GM12864 (cell line): Measurements from ENCODE around the gene SESTD1.

Experiments
- DNase-seq: peaks from one replicate; pipeline ENCODE4 v3.0.0-alpha.2; 2011; ENCODE audit warnings: low read depth
- H3K4me3 ChIP-seq: 2 replicates; pipeline ENCODE4 v1.5.1; 2011; ENCODE audit warnings: mild to moderate bottlenecking, low read depth, low read length, control low read depth
- TF ChIP-seq, protein P1 (sequence below): IDR thresholded peaks from 2 replicates; pipeline ENCODE4 v1.5.1; 2011; ENCODE audit warnings: low read depth, mild to moderate bottlenecking, moderate library complexity, low read length, control low read depth, inconsistent platforms; ENCODE audit errors: missing control alignments

SESTD1 gene

DNA sequence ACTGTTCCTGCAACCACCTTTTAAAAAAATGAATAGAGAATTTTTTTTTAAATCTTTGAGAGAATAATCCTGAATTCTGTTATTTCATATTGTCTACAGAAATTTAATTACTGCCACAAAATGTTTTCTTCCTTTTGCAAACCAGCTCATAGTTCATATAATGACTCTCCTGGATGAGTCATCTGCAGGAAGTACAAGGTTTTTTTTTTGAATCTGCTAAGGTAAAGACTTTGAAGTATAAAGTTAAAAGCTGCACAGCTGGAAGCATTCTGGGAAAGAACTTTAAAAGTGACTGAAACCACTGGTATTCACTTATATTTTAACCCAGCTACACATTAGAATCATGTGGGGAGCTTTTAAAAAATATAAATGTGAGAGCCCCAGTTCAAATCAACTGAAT lies 25.4 kb downstream of the SESTD1 start:
- H3K4me3 ChIP-seq, result no peak overlapping the region
- TF ChIP-seq, protein P1, sequence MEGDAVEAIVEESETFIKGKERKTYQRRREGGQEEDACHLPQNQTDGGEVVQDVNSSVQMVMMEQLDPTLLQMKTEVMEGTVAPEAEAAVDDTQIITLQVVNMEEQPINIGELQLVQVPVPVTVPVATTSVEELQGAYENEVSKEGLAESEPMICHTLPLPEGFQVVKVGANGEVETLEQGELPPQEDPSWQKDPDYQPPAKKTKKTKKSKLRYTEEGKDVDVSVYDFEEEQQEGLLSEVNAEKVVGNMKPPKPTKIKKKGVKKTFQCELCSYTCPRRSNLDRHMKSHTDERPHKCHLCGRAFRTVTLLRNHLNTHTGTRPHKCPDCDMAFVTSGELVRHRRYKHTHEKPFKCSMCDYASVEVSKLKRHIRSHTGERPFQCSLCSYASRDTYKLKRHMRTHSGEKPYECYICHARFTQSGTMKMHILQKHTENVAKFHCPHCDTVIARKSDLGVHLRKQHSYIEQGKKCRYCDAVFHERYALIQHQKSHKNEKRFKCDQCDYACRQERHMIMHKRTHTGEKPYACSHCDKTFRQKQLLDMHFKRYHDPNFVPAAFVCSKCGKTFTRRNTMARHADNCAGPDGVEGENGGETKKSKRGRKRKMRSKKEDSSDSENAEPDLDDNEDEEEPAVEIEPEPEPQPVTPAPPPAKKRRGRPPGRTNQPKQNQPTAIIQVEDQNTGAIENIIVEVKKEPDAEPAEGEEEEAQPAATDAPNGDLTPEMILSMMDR, result no peak
- no peak for DNase-seq

DNA sequence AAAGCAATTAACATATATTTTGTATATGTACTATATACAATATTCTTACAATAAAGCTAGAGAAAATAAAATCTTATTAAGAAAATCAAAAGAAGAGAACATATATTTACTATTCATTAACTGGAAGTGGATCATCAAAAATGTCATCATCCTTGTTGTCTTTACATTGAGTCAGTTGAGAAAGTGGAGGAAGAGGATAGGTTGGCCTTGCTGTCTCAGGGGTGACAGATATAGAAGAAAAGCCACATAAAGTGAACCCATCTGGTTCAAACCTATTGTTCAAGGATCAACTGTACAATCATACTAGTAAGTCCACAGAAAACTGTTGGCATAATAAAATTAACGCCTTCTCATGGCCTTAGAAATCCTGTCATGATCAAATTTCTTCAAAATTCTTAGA lies 26.6 kb downstream of the SESTD1 start:
- DNase-seq, result no peak
- no peak overlapping the region for H3K4me3 ChIP-seq
- TF ChIP-seq, protein P1, result no peak

DNA sequence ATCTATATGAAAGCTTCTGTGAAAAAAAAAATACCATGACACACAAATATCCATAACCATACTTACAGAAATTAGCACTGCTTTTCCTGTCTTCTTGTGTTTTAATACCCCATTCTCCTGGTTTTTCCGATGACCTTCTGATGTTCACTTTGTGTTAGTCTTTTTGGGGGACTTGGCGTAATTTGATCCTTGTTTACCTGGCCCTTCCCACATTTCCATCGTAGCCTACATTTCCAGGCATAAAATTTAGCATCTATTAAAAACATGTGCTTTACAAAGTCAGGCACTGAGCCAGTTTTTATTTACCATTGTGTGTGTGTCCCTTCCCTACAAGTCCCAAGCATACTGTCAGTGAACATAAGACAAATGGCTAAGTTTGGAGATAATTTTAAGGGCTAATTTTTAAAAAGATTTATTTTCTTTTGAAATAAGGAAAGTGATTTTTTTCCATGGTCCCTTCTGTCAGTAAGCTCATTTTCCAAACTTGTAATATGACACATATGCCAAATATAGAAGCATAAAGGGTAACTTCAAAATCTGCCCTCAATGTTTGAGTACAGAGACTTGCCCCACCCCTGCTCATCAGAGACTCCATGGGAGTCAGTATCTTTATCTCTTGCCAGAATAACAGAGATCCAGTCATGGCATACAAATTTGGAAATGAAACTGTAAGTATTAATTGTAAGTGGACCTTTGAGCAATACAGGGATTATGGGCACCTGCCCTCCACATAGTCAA lies 27.3 kb downstream of the SESTD1 start:
- TF ChIP-seq, protein P1, result no peak
- no peak overlapping the region for H3K4me3 ChIP-seq
- DNase-seq, result no peak

DNA sequence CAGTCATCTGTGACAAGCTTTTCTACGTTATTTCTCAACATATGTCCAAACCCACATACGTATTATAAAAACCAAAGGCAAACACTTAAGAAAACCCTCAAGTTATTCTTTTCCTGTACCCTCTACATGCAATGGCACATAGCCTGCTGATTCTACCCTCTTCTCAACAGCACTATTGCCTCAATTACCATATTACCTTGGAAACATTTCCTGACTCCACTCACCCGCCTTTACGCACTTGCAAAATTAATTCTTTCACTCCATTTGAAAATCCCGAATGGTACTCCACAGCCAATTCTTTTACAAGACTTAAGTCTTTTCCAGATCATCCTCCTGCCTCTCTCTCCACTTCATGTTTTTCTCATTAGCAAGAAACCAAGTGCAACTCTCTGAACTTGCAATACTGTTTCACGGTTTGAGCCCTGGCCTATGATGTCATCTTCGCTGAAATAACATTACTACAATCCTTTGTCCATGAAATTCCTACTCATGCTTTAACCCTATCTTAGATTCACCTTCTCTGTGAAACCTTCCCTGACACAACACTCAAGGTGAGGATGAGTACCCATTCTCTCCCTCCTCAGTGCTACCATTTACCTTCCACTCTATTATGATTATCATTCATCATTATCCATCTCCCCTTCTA lies 29.0 kb downstream of the SESTD1 start:
- DNase-seq, result no peak
- TF ChIP-seq, protein P1, result no peak
- no peak overlapping the region for H3K4me3 ChIP-seq

DNA sequence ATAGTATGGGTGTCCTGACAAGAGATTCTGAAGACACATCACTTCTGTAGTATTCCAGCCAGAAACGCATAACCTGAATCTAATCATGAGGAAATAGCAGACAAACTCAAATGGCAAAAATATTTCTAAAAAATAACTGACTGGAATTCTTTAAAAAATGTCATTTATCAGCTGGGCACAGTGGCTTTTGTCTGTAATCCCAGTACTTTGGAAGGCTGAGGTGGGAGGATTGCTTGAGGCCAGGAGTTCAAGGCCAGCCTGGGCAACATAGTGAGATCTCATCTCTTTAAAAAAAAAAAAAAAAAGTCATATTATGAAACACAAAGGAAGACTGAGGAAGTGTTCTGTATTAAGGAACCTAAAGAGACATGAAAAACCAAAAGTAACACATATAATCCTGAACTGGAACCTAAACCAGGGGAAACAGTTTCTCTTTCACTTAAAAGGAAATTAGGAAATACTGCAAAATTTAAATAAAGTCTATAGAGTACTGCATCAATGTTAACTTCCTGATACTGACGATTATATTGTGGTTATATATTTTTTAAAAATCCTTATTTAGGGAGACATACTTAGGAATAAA lies 29.9 kb downstream of the SESTD1 start:
- no peak overlapping the region for H3K4me3 ChIP-seq
- TF ChIP-seq, protein P1, result no peak
- no peak for DNase-seq

DNA sequence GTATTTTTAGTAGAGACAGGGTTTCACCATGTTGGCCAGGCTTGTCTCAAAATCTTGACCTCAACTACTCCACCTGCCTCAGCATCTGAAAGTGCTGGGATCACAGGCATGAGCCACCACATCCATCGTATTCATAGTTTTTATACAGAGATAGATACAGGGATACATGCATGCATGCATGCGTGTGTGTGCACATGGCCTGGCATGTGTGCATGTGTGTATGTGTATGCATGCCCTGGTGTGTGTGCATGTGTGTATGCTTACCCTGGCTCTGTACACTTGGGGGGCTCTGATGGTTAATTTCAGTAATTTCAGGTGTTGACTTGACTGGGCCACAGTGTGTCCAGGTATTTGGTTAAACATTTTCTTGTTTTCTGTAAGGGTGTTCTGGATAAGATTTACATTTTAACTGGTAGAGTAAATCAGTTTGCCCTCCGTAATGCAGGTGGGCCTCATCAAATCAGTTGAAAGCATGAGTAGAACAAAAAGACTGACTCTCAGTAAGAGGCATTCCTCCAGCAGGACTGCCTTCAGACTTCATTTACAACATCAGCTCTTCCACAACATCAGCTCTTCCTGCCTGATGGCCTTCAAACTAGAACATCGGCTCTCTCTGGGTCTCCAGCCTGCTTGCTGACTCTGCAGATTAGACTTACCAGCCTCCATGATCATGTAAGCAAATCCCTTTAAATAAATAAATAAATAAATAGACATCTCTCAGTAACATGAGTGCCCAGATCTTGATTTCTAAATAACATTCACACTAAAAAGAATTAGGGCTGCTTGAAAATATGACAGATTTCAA lies 30.8 kb downstream of the SESTD1 start:
- no peak overlapping the region for H3K4me3 ChIP-seq
- DNase-seq, result no peak
- TF ChIP-seq, protein P1, result no peak
